Adrenal gland (tissue), 5 donors: ENCODE results near the gene SYT13.

ENCODE experiments used
- CTCF ChIP-seq, 6 experiments: fragments of 450-650 bp in 4 of 6; fragments of 200-600 bp in 2 of 6; sonication (generic) in 1 of 6; IDR thresholded peaks; 1 replicate in 5 of 6; 2 replicates in 1 of 6; pipeline versions ENCODE4 v1.5.1 to v1.8.0; 2016 to 2021; ENCODE audit warnings: antibody characterized with exemption in 6 of 6, mild to moderate bottlenecking in 2 of 6, moderate library complexity in 1 of 6
- POLR2A ChIP-seq, 2 donors: fragments of 450-650 bp; IDR thresholded peaks; one replicate each; pipeline ENCODE4 v1.6.1; 2017; ENCODE audit warnings: antibody characterized with exemption in 2 of 2, mild to moderate bottlenecking in 2 of 2, moderate library complexity in 1 of 2
- donor health status: DM: no; HTN: no; CAD: no.

GRCh38 chr11:45248501-45249011, 37.6 kb downstream of the SYT13 start:
- TF ChIP-seq CTCF (IDR thresholded peaks at IDR 0.05) (no peak), POLR2A (IDR thresholded peaks at IDR 0.05) (no peak)
